Endothelial cell of umbilical vein (primary cell): ENCODE results near the gene MTRR. TPM values are rescaled to one million over a fixed set of nuclear protein-coding genes. Genes with fewer than 3 reads are reported as not detected.

ENCODE experiments used
- BruUV-seq: library from RNA; stranded (reverse); fragments of 400-500 nt; replicated peaks from 2 replicates; lab custom pipeline; 2021; lab: Mats Ljungman, UMichigan
- CTCF ChIA-PET: fragments of 300-600, 350-600 bp; sonication (Branson Sonifier 250); formaldehyde crosslinking; loops from one replicate; lab custom pipeline; 2021; ENCODE audit warnings: antibody characterized with exemption, inconsistent platforms; lab: Charles Lee
- POLR2A ChIA-PET: fragments of 300-600, 350-600 bp; sonication (Branson Sonifier 250); formaldehyde crosslinking; loops from one replicate; lab custom pipeline; 2021; ENCODE audit warnings: antibody characterized with exemption, inconsistent platforms; lab: Charles Lee
- DNase-seq: peaks from one replicate; pipeline ENCODE4 v3.0.0-alpha.2; 2011; ENCODE audit warnings: low read depth, low spot score
- FAIRE-seq: peaks from 2 replicates; lab custom pipeline; 2011; peaks lifted over from hg19 to GRCh38; lab: Jason Lieb, UNC
- H2AFZ ChIP-seq: 2 replicates; pipeline ENCODE4 v1.6.0; 2012; ENCODE audit warnings: low read depth, low read length, control low read depth, inconsistent platforms
- H3K27ac ChIP-seq: 2 replicates; pipeline ENCODE4 v1.5.1; 2011; ENCODE audit warnings: low read depth, mild to moderate bottlenecking, control low read depth, low read length, moderate library complexity; ENCODE audit not compliant: insufficient read depth
- H3K27me3 ChIP-seq, 2 experiments: 2 replicates each; pipeline versions ENCODE4 v1.6.0 to v1.6.1; 2011; ENCODE audit warnings: low read length in 2 of 2, mixed read lengths in 1 of 2; ENCODE audit not compliant: control insufficient read depth in 2 of 2, insufficient read depth in 2 of 2
- H3K36me3 ChIP-seq, 2 experiments: 2 replicates in 1 of 2; 3 replicates in 1 of 2; pipeline ENCODE4 v1.5.1; 2011; ENCODE audit warnings: low read length in 2 of 2, mild to moderate bottlenecking in 1 of 2, moderate library complexity in 1 of 2; ENCODE audit not compliant: control insufficient read depth in 2 of 2, insufficient read depth in 2 of 2; ENCODE audit errors: extremely low read depth in 1 of 2
- H3K4me1 ChIP-seq: 3 replicates; pipeline ENCODE4 v1.5.1; 2011; ENCODE audit warnings: mild to moderate bottlenecking, low read length; ENCODE audit not compliant: control insufficient read depth, insufficient read depth; ENCODE audit errors: extremely low read depth
- H3K4me2 ChIP-seq: 2 replicates; pipeline ENCODE4 v1.6.1; 2011; ENCODE audit warnings: low read length, control low read depth, mixed read lengths; ENCODE audit not compliant: insufficient read depth
- H3K4me3 ChIP-seq, 3 experiments: fragments of 200-600 bp in 1 of 3; sonication (generic), shearing (Covaris generic) in 1 of 3; replicated peaks in 1 of 3; 2 replicates each; pipeline ENCODE4 v1.5.1; 2011 to 2016; ENCODE audit warnings: control low read depth in 3 of 3, low read length in 3 of 3, mild to moderate bottlenecking in 2 of 3, inconsistent platforms in 1 of 3, low read depth in 1 of 3, moderate library complexity in 1 of 3; ENCODE audit not compliant: insufficient read depth in 1 of 3
- H3K79me2 ChIP-seq: 2 replicates; pipeline ENCODE4 v1.6.0; 2012; ENCODE audit warnings: low read length, inconsistent platforms; ENCODE audit not compliant: control insufficient read depth, insufficient read depth
- H3K9ac ChIP-seq: replicated peaks from 2 replicates; pipeline ENCODE3; 2011; ENCODE audit warnings: low read length, control low read depth; ENCODE audit not compliant: insufficient read depth; ENCODE audit errors: extremely low read depth
- H3K9me1 ChIP-seq: replicated peaks from 3 replicates; pipeline ENCODE4 v1.6.0; 2011; ENCODE audit warnings: mild to moderate bottlenecking, low read length; ENCODE audit not compliant: control insufficient read depth, insufficient read depth; ENCODE audit errors: extremely low read depth
- H3K9me3 ChIP-seq: replicated peaks from 2 replicates; pipeline ENCODE4 v1.5.1; 2012; ENCODE audit warnings: low read length, inconsistent platforms; ENCODE audit not compliant: control insufficient read depth, insufficient read depth
- H4K20me1 ChIP-seq: replicated peaks from 2 replicates; pipeline ENCODE3; 2011; ENCODE audit warnings: mild to moderate bottlenecking, low read length; ENCODE audit not compliant: control insufficient read depth, insufficient read depth; ENCODE audit errors: extremely low read depth
- EZH2 ChIP-seq: IDR thresholded peaks from 2 replicates; pipeline ENCODE4 v1.6.1; 2012; ENCODE audit warnings: borderline replicate concordance, low read depth, mild to moderate bottlenecking, moderate library complexity, low read length, inconsistent platforms; ENCODE audit not compliant: severe bottlenecking
- FOS ChIP-seq: IDR thresholded peaks from 2 replicates; pipeline ENCODE4 v1.6.1; 2011; ENCODE audit warnings: mild to moderate bottlenecking, low read length, moderate library complexity, borderline replicate concordance; ENCODE audit not compliant: insufficient read depth
- GATA2 ChIP-seq: IDR thresholded peaks from 2 replicates; pipeline ENCODE4 v1.7.0; 2011; ENCODE audit warnings: low read depth, mild to moderate bottlenecking, moderate library complexity, mixed read lengths, low read length; ENCODE audit not compliant: insufficient read length, insufficient read depth
- MYC ChIP-seq: IDR thresholded peaks from one replicate; pipeline ENCODE4 v1.6.1; 2011; ENCODE audit warnings: mild to moderate bottlenecking, low read depth, low read length
- POLR2A ChIP-seq: IDR thresholded peaks from 2 replicates; pipeline ENCODE4 v1.6.1; 2012; ENCODE audit warnings: low read depth, mild to moderate bottlenecking, control low read depth, low read length
- dilution Hi-C: fragments of 300-500 bp; cut with MboI; formaldehyde crosslinking; loops from one replicate; pipeline ENCODE4 v1.15.0; 2019; ENCODE audit warnings: low sequenced_read_pairs; ENCODE audit not compliant: extremely low pct_ligation_motif_present
- intact Hi-C: fragments of 100-400 bp; cut with micrococcal nuclease; formaldehyde crosslinking; loops from one replicate; pipeline ENCODE4 v1.10.0; 2022
- polyA plus RNA-seq, 4 experiments: library from polyadenylated mRNA; depleted of rRNA in 3 of 4; stranded (reverse) in 3 of 4; unstranded in 1 of 4; fragments of >200 nt; gene quantifications; 2 replicates each; pipeline versions ENCODE4 v1.2.1 to v1.2.3, GENCODE V29; 2011 to 2012; ENCODE audit warnings: missing spikeins in 1 of 4
- total RNA-seq: library from RNA; stranded (reverse); gene quantifications from 2 replicates; pipeline ENCODE4 v1.2.3, GENCODE V29; 2021
- TF ChIP-seq, protein P1 (sequence below): IDR thresholded peaks from 2 replicates; pipeline ENCODE4 v1.6.1; 2011; ENCODE audit not compliant: insufficient read depth, insufficient read length

Gene MTRR
- total and polyA plus RNA-seq, 2 donors (not counting 3 experiments of a cell fraction or from before 2014, with no cell fraction given), result 24.3 to 37.1 TPM

DNA sequence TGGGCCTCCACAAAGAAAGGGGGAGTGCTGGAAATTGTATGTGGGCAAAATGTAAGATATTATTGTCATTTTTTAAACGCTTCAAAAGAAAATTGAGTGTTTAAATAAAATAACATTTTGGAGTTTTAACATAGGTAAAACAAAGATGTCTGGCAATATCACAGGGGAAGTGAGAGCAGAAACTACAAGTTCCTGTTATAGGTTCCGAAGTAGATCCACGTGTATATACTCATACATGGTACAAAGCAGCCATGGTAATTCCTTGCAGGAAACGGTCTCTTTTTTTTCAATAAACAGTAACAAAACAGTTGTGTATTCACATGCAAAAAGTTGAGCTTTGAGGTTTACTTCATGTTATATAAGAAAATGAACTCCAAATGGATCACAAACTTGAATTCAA lies 78.4 kb downstream of the MTRR start:
- Histone ChIP-seq H3K79me2 (no peaks in the 10 kb centered on the region), H3K9me3 (no peaks in the 10 kb centered on the region), H3K4me2 (no peak overlapping the region), H3K9me1 (no peaks in the 10 kb centered on the region), H3K27me3 (no peaks in the 10 kb centered on the region), H3K4me1 (no peaks in the 10 kb centered on the region), H2AFZ (no peak overlapping the region), H3K9ac (no peak overlapping the region), H4K20me1 (no peaks in the 10 kb centered on the region), H3K27ac (no peak overlapping the region), H3K4me3 (no peak overlapping the region), H3K36me3 (no peaks in the 10 kb centered on the region)
- CTCF ChIA-PET, result no interaction called here
- no TSS peak for BruUV-seq
- dilution Hi-C loops, result no loop called here
- POLR2A ChIA-PET, result no interaction called here
- DNase-seq (no peak), FAIRE-seq (no peak)
- intact Hi-C loops, result no loop called here
- TF ChIP-seq FOS (no peak), GATA2 (no peak), EZH2 (no peak), MYC (no peak), POLR2A (no peak)
- TF ChIP-seq, protein P1, sequence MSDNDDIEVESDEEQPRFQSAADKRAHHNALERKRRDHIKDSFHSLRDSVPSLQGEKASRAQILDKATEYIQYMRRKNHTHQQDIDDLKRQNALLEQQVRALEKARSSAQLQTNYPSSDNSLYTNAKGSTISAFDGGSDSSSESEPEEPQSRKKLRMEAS, result no peak

Other genes starting within 250 kb of the MTRR start
- gene CFAP90, start 18.0 kb upstream of the MTRR start, total RNA-seq, result not detected in 2 replicates
- gene CFAP90, start 18.0 kb upstream of the MTRR start, polyA plus RNA-seq, result 0.07 and 0.11 TPM in 2 replicates
- 8.7 and 9.6 TPM in 2 replicates for gene FASTKD3, start 117 bp upstream of the MTRR start, total RNA-seq
- gene FASTKD3, start 117 bp upstream of the MTRR start, polyA plus RNA-seq, result 3.9 and 5.5 TPM in 2 replicates